ENCODE measurements around the gene FGL2.
"Not testable (repeated sequence)": the region's sequence is repeated elsewhere in the genome, so short reads cannot be mapped to it uniquely, and the experiment has no call there.

- TF ChIP-seq EP300, POLR2AphosphoS5, POLR2A (IDR thresholded peaks at IDR 0.05): not testable (repeated sequence)
These were observed 42.6 kb downstream of the FGL2 start for GRCh38 chr7:77157034-77157433.
